HG03060 (cell line): ENCODE measurements around the gene NWD2.
"Not testable (repeated sequence)": the region's sequence is repeated elsewhere in the genome, so short reads cannot be mapped to it uniquely, and the experiment has no call there.

ENCODE experiments used
- ATAC-seq: cut with Tn5 transposase; IDR thresholded peaks from one replicate; pipeline ENCODE4 v1.9.1; 2021; ENCODE audit warnings: low read depth, moderate number of reproducible peaks; ENCODE audit not compliant: unreplicated experiment

NWD2 gene

GRCh38 chr4:37389366-37389765, 144.8 kb downstream of the NWD2 start:
- no peak for ATAC-seq

GRCh38 chr4:37389967-37390580, 145.5 kb downstream of the NWD2 start:
- no peak for ATAC-seq

GRCh38 chr4:37392521-37393255, 148.1 kb downstream of the NWD2 start:
- no peak for ATAC-seq

GRCh38 chr4:37393321-37393720, 148.8 kb downstream of the NWD2 start:
- no peak for ATAC-seq

GRCh38 chr4:37393889-37394288, 149.3 kb downstream of the NWD2 start:
- peak; percentile 75 for ATAC-seq

GRCh38 chr4:37397505-37397904, 153.0 kb downstream of the NWD2 start:
- ATAC-seq, result no peak

GRCh38 chr4:37400241-37400881, 155.8 kb downstream of the NWD2 start:
- ATAC-seq, result peak; percentile 89

- ATAC-seq, result not testable (repeated sequence)
These were observed 163.6 kb downstream of the NWD2 start for GRCh38 chr4:37407938-37408826.

- not testable (repeated sequence) for ATAC-seq
These were observed 169.1 kb downstream of the NWD2 start for GRCh38 chr4:37413612-37414011.

GRCh38 chr4:37415845-37416369, 171.4 kb downstream of the NWD2 start:
- ATAC-seq, result no peak

- no peak for ATAC-seq
These were observed 177.1 kb downstream of the NWD2 start for GRCh38 chr4:37421614-37422013.

GRCh38 chr4:37422102-37422501, 177.6 kb downstream of the NWD2 start:
- no peak for ATAC-seq

GRCh38 chr4:37422638-37423037, 178.1 kb downstream of the NWD2 start:
- ATAC-seq, result no peak

GRCh38 chr4:37423310-37423709, 178.8 kb downstream of the NWD2 start:
- ATAC-seq, result no peak

- ATAC-seq, result no peak
These were observed 180.2 kb downstream of the NWD2 start for GRCh38 chr4:37424753-37425152.

- no peak for ATAC-seq
These were observed 181.3 kb downstream of the NWD2 start for GRCh38 chr4:37425857-37426256.

GRCh38 chr4:37427193-37427592, 182.7 kb downstream of the NWD2 start:
- ATAC-seq, result no peak

GRCh38 chr4:37429906-37430305, 185.4 kb downstream of the NWD2 start:
- no peak for ATAC-seq

GRCh38 chr4:37430718-37431416, 186.3 kb downstream of the NWD2 start:
- ATAC-seq, result no peak

GRCh38 chr4:37431417-37431743, 186.8 kb downstream of the NWD2 start:
- ATAC-seq, result no peak
